Neural cell (in vitro differentiated cells): ENCODE measurements around the gene SMKR1. TPM values are rescaled to one million over a fixed set of nuclear protein-coding genes. Genes with fewer than 3 reads are reported as not detected.

ENCODE experiments used
- H2AFZ ChIP-seq: fragments of 200-600, 300-800 bp; sonication (generic), shearing (Covaris generic); 2 replicates; pipeline ENCODE4 v1.6.0; 2014; ENCODE audit warnings: low read depth, mild to moderate bottlenecking, antibody characterized with exemption, low read length, moderate library complexity
- H3F3A ChIP-seq: fragments of 200-600 bp; shearing (Covaris generic); 2 replicates; pipeline ENCODE4 v1.6.1; 2016; ENCODE audit warnings: mild to moderate bottlenecking, moderate library complexity, mixed read lengths, antibody characterized with exemption, low read length; ENCODE audit not compliant: insufficient read depth, poor library complexity, severe bottlenecking
- H3K27ac ChIP-seq: fragments of 200-600, 300-800 bp; sonication (generic), shearing (Covaris generic); 2 replicates; pipeline ENCODE4 v1.5.1; 2014; ENCODE audit warnings: mild to moderate bottlenecking, low read length, moderate library complexity
- H3K27me3 ChIP-seq: fragments of 300-800, 200-600 bp; sonication (generic), shearing (Covaris generic); 2 replicates; pipeline ENCODE4 v1.6.0; 2014; ENCODE audit warnings: mild to moderate bottlenecking, low read depth, low read length, moderate library complexity; ENCODE audit not compliant: insufficient read depth
- H3K36me3 ChIP-seq: fragments of 300-800, 200-600 bp; sonication (generic), shearing (Covaris generic); 2 replicates; pipeline ENCODE4 v1.5.1; 2014; ENCODE audit warnings: mild to moderate bottlenecking, antibody characterized with exemption, low read length, moderate library complexity; ENCODE audit not compliant: insufficient read depth
- H3K4me2 ChIP-seq: fragments of 300-800, 200-600 bp; sonication (generic), shearing (Covaris generic); 2 replicates; pipeline ENCODE4 v1.6.0; 2014; ENCODE audit warnings: mild to moderate bottlenecking, low read length
- H3K4me3 ChIP-seq: fragments of 300-800, 200-600 bp; sonication (generic), shearing (Covaris generic); 2 replicates; pipeline ENCODE4 v1.5.1; 2014; ENCODE audit warnings: mild to moderate bottlenecking, low read length, moderate library complexity
- H3K79me2 ChIP-seq: fragments of 200-600 bp; shearing (Covaris generic); replicated peaks from 2 replicates; pipeline ENCODE4 v1.6.0; 2014; ENCODE audit warnings: mild to moderate bottlenecking, low read length, moderate library complexity; ENCODE audit not compliant: insufficient read depth
- H3K9ac ChIP-seq: fragments of 300-800, 200-600 bp; sonication (generic), shearing (Covaris generic); 2 replicates; pipeline ENCODE4 v1.6.1; 2016; ENCODE audit warnings: mild to moderate bottlenecking, low read length, mixed read lengths
- H3K9me2 ChIP-seq: fragments of 200-600 bp; shearing (Covaris generic); 2 replicates; pipeline ENCODE4 v1.6.1; 2016; ENCODE audit warnings: mild to moderate bottlenecking, low read length, mixed read lengths; ENCODE audit not compliant: insufficient read depth
- H3K9me3 ChIP-seq: fragments of 200-600, 300-800 bp; sonication (generic), shearing (Covaris generic); 2 replicates; pipeline ENCODE4 v1.6.1; 2016; ENCODE audit warnings: mild to moderate bottlenecking, mixed run types, low read length, moderate library complexity, mixed read lengths
- H4K20me1 ChIP-seq: fragments of 200-600 bp; shearing (Covaris generic); 2 replicates; pipeline ENCODE4 v1.6.1; 2016; ENCODE audit warnings: mild to moderate bottlenecking, mixed run types; ENCODE audit not compliant: insufficient read depth
- CTCF ChIP-seq: fragments of 450-650 bp; IDR thresholded peaks from 2 replicates; pipeline ENCODE4 v1.5.1; 2014; ENCODE audit warnings: antibody characterized with exemption, mild to moderate bottlenecking, moderate library complexity; ENCODE audit not compliant: poor library complexity, severe bottlenecking
- EP300 ChIP-seq: fragments of 450-650 bp; conservative IDR thresholded peaks from 2 replicates; pipeline ENCODE4 v1.6.1; 2014; ENCODE audit warnings: antibody characterized with exemption, mild to moderate bottlenecking, moderate library complexity; ENCODE audit not compliant: poor library complexity, severe bottlenecking
- EZH2 ChIP-seq: fragments of 200-600, 300-800 bp; shearing (Covaris generic), sonication (generic); IDR thresholded peaks from 2 replicates; pipeline ENCODE4 v1.6.1; 2014; ENCODE audit warnings: antibody characterized with exemption, low read length, borderline replicate concordance, mild to moderate bottlenecking; ENCODE audit not compliant: insufficient read depth, poor library complexity, severe bottlenecking
- RAD21 ChIP-seq: fragments of 450-650 bp; conservative IDR thresholded peaks from 2 replicates; pipeline ENCODE4 v1.6.1; 2014; ENCODE audit warnings: antibody characterized with exemption, mild to moderate bottlenecking, moderate library complexity
- REST ChIP-seq: IDR thresholded peaks from 2 replicates; pipeline ENCODE4 v1.6.1; 2012; ENCODE audit warnings: borderline replicate concordance
- SMC3 ChIP-seq: fragments of 450-650 bp; conservative IDR thresholded peaks from 2 replicates; pipeline ENCODE4 v1.6.1; 2014; ENCODE audit warnings: antibody characterized with exemption, mild to moderate bottlenecking, moderate library complexity; ENCODE audit not compliant: poor library complexity
- TAF1 ChIP-seq: IDR thresholded peaks from 2 replicates; pipeline ENCODE4 v1.6.1; 2012; ENCODE audit warnings: low read depth
- polyA plus RNA-seq: library from polyadenylated mRNA; depleted of rRNA; stranded (reverse); fragments of >200 nt; gene quantifications from 2 replicates; pipeline ENCODE4 v1.2.3, GENCODE V29; 2014

Gene SMKR1
- polyA plus RNA-seq, 1 donor from 2014 or later = 8.5 TPM

- no peak for TF ChIP-seq EZH2
- no peak for TF ChIP-seq CTCF
- no peak for TF ChIP-seq SMC3
- TF ChIP-seq REST = no peak
- Histone ChIP-seq H3F3A (no peaks in the 10 kb centered on the region), H3K4me2 (no peak overlapping the region), H3K79me2 (no peaks in the 10 kb centered on the region), H2AFZ (no peak overlapping the region), H3K9me2 (no peaks in the 10 kb centered on the region), H3K9me3 (no peaks in the 10 kb centered on the region), H3K27me3 (no peaks in the 10 kb centered on the region), H3K9ac (no peak overlapping the region), H3K36me3 (no peaks in the 10 kb centered on the region), H3K4me3 (no peak overlapping the region), H4K20me1 (no peaks in the 10 kb centered on the region), H3K27ac (no peak overlapping the region)
These were observed 36.5 kb downstream of the SMKR1 start for GRCh38 chr7:129538790-129539189.

- Histone ChIP-seq H3K4me3 (no peak overlapping the region), H3K9me2 (no peaks in the 10 kb centered on the region), H3K36me3 (no peaks in the 10 kb centered on the region), H3K9ac (no peak overlapping the region), H3K27me3 (no peaks in the 10 kb centered on the region), H3K27ac (no peak overlapping the region), H3F3A (no peaks in the 10 kb centered on the region), H4K20me1 (no peaks in the 10 kb centered on the region), H3K4me2 (no peak overlapping the region), H3K9me3 (no peaks in the 10 kb centered on the region), H3K79me2 (no peaks in the 10 kb centered on the region), H2AFZ (no peak overlapping the region)
- TF ChIP-seq EP300 (no peak), CTCF (no peak), REST (no peak), EZH2 (no peak), TAF1 (no peak), RAD21 (no peak), SMC3 (no peak)
These were observed 38.0 kb downstream of the SMKR1 start for GRCh38 chr7:129540340-129540739.
